Endothelial cell (in vitro differentiated cells): ENCODE data around the gene METRNL. TPM values are rescaled to one million over a fixed set of nuclear protein-coding genes. Genes with fewer than 3 reads are reported as not detected.

Source experiments
- DNase-seq: peaks from one replicate; pipeline ENCODE4 v3.0.0; 2021; ENCODE audit warnings: low spot score
- H3K27ac Mint-ChIP-seq: one replicate; pipeline ENCODE4 v1.8.0; 2021; ENCODE audit warnings: mixed read lengths, inconsistent platforms; ENCODE audit not compliant: unreplicated experiment
- H3K27me3 Mint-ChIP-seq: one replicate; pipeline ENCODE4 v1.8.0; 2021; ENCODE audit warnings: mild to moderate bottlenecking, moderate library complexity, mixed read lengths, inconsistent platforms; ENCODE audit not compliant: unreplicated experiment
- H3K36me3 Mint-ChIP-seq: one replicate; pipeline ENCODE4 v1.8.0; 2021; ENCODE audit warnings: mild to moderate bottlenecking, low read depth, mixed read lengths, inconsistent platforms; ENCODE audit not compliant: unreplicated experiment
- H3K4me1 Mint-ChIP-seq: one replicate; pipeline ENCODE4 v1.8.0; 2021; ENCODE audit warnings: mild to moderate bottlenecking, mixed read lengths, inconsistent platforms; ENCODE audit not compliant: unreplicated experiment
- H3K4me3 Mint-ChIP-seq: one replicate; pipeline ENCODE4 v1.8.0; 2021; ENCODE audit warnings: mild to moderate bottlenecking, mixed read lengths, inconsistent platforms; ENCODE audit not compliant: unreplicated experiment
- H3K9me3 Mint-ChIP-seq: one replicate; pipeline ENCODE4 v1.8.0; 2021; ENCODE audit warnings: mixed read lengths, inconsistent platforms; ENCODE audit not compliant: unreplicated experiment
- CTCF ChIP-seq: fragments of 200-600 bp; sonication (generic); IDR thresholded peaks from one replicate; pipeline ENCODE4 v1.5.0; 2021; ENCODE audit warnings: antibody characterized with exemption; ENCODE audit not compliant: unreplicated experiment
- total RNA-seq: library from RNA; stranded (reverse); fragmentation: NEBNext Ultra II Directional; extraction: Animal tissue kit (Norgen Biotek cat#: 25700); gene quantifications from one replicate; pipeline ENCODE4 v1.2.1, GENCODE V29; 2021; ENCODE audit not compliant: unreplicated experiment

The METRNL gene
- total RNA-seq, 1 donor from 2014 or later, result 5.3 TPM

DNA sequence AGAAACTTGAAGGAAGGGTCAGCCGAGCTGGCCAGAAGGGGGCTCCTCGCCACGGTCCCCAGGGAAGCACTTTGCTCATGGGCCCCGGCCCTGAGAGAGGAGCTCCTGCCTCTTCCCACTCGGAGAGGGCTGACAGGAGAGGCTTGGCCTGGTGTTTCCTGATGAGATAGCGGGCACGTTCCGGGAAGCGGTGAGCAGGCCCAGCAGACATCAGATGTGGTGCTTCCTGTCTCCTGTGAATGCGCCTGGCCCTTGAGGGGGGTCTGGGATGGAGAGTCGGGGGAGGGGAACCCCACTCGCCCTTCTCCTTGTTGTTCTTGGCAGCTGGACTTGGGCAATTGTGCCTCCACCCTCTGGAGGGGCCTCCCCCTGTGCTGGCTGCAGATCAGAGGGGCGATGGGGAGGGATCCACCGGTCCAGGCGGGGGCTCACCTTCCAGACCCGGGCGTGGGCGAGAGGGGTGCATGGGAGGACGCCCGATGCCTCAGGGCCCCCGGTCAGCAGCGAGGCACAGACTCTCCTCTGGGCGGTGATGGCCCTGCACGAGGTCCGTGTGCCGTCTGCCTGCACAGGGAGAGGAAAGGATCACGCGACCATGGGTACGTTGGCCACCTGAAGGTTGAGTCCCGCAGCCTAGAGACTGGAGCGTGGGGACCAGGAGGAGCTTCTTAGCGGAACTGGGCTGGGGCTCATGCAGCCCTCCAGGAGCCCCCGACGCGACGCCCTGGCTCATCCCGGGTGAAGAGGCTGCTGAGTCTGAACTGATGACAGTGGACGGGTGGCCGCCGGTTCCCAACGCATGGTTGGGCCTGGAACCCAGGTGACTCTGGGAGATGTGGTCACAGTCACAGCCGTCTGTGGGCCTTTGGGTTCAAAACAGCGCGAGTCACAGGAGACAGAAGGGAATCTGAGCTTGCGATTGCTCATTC lies 25.4 kb downstream of the METRNL start:
- H3K27ac Mint-ChIP-seq, result no peak overlapping the region
- no peak for DNase-seq
- H3K4me3 Mint-ChIP-seq, result no peak overlapping the region
- no peaks in the 10 kb centered on the region for H3K9me3 Mint-ChIP-seq
- no peaks in the 10 kb centered on the region for H3K36me3 Mint-ChIP-seq
- peaks cover 5% of the 10 kb centered on the region for H3K27me3 Mint-ChIP-seq
- H3K4me1 Mint-ChIP-seq, result peaks cover 5% of the 10 kb centered on the region
- no peak for TF ChIP-seq CTCF

GRCh38 chr17:83105512-83105911 lies 26.1 kb downstream of the METRNL start:
- Mint-ChIP-seq H3K27ac (no peak overlapping the region), H3K36me3 (peaks cover 3% of the 10 kb centered on the region), H3K4me3 (no peak overlapping the region), H3K9me3 (no peaks in the 10 kb centered on the region), H3K27me3 (peaks cover 5% of the 10 kb centered on the region), H3K4me1 (peaks cover 5% of the 10 kb centered on the region)
- no peak for TF ChIP-seq CTCF
- no peak for DNase-seq

GRCh38 chr17:83106056-83106588 lies 26.7 kb downstream of the METRNL start:
- no peak for DNase-seq
- peaks cover 5% of the 10 kb centered on the region for H3K27me3 Mint-ChIP-seq
- H3K4me3 Mint-ChIP-seq, result no peak overlapping the region
- H3K4me1 Mint-ChIP-seq, result peaks cover 5% of the 10 kb centered on the region
- H3K27ac Mint-ChIP-seq, result no peak overlapping the region
- no peak for TF ChIP-seq CTCF
- no peaks in the 10 kb centered on the region for H3K9me3 Mint-ChIP-seq
- peaks cover 6% of the 10 kb centered on the region for H3K36me3 Mint-ChIP-seq

DNA sequence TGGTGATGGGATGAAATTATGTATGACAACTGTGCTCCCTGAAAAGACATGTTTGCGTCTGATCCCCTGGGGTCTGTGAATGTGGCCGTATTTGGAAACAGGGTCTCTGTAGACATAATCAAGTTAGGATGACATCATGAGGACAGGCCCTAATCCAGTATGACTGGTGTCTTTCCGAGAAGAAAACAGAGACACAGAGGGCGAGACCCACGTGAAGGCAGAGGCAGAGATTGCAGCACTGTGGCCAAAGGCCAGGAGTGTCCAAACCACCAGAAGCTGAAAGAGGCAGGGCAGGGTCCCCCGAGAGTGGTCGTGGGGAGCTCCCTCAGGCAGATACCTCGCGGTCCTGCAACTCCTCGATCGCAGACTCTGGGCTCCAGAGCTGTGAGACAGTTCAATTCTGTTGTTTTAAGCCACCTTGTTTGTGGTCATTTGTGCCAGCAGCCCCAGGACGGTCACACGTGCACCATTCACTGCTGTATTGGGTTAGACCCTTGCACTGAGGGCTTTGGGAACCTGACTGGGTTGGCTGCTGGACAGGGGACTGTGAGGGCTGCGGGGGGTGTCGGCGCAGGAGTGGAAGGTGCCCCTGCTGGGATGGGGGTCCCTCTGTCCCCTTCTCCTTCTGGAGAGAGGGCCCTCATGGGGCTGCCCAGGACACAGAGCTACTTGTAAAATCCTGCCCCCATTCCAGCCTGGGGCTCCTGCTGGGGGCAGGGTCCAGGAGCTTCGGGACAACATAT lies 27.7 kb downstream of the METRNL start:
- no peak for TF ChIP-seq CTCF
- Mint-ChIP-seq H3K9me3 (no peaks in the 10 kb centered on the region), H3K4me3 (no peak overlapping the region), H3K4me1 (peaks cover 5% of the 10 kb centered on the region), H3K27ac (no peak overlapping the region), H3K27me3 (peaks cover 6% of the 10 kb centered on the region), H3K36me3 (peaks cover 6% of the 10 kb centered on the region)
- DNase-seq, result no peak
